HG02938 (cell line): ENCODE measurements around the gene STIM1.
A peak's percentile ranks its signal among the peaks of the same experiment; 100 is the strongest.
"Not testable (repeated sequence)": the region's sequence is repeated elsewhere in the genome, so short reads cannot be mapped to it uniquely, and the experiment has no call there.

Experiments
- ATAC-seq: cut with Tn5 transposase; IDR thresholded peaks from one replicate; pipeline ENCODE4 v1.9.1; 2021; ENCODE audit warnings: mild to moderate bottlenecking, moderate library complexity; ENCODE audit not compliant: unreplicated experiment

The STIM1 gene

GRCh38 chr11:3854977-3855807 lies at the start of gene STIM1:
TSS of gene STIM1 (plus strand) at chr11:3855664. CDS start at chr11:3856271, 607 bp downstream.
- peak; percentile 66 for ATAC-seq

GRCh38 chr11:3807909-3808860 lies 47.3 kb upstream of the STIM1 start, which contains the start of gene PGAP2:
TSS of gene PGAP2 (plus strand) at chr11:3808560. CDS start at chr11:3811260, 2,700 bp downstream.
- no peak for ATAC-seq

- peak; percentile 80 for ATAC-seq
Observed at GRCh38 chr11:3808861-3809623, 46.4 kb upstream of the STIM1 start.

- no peak for ATAC-seq
Observed at GRCh38 chr11:3809624-3809928, 45.9 kb upstream of the STIM1 start.

- no peak for ATAC-seq
Observed at GRCh38 chr11:3810446-3810845, 45.0 kb upstream of the STIM1 start.

GRCh38 chr11:3810951-3811350 lies 44.5 kb upstream of the STIM1 start:
- no peak for ATAC-seq

- not testable (repeated sequence) for ATAC-seq
Observed at GRCh38 chr11:3814832-3815231, 40.6 kb upstream of the STIM1 start.

- no peak for ATAC-seq
Observed at GRCh38 chr11:3815845-3816244, 39.6 kb upstream of the STIM1 start.

GRCh38 chr11:3816673-3817072 lies 38.8 kb upstream of the STIM1 start:
- ATAC-seq: no peak

GRCh38 chr11:3817181-3817800 lies 38.2 kb upstream of the STIM1 start:
- ATAC-seq: no peak

GRCh38 chr11:3820971-3821370 lies 34.5 kb upstream of the STIM1 start:
- ATAC-seq: no peak

GRCh38 chr11:3822312-3822711 lies 33.2 kb upstream of the STIM1 start:
- ATAC-seq: no peak

GRCh38 chr11:3823303-3823702 lies 32.2 kb upstream of the STIM1 start:
- ATAC-seq: no peak

GRCh38 chr11:3823762-3824506 lies 31.5 kb upstream of the STIM1 start:
- no peak for ATAC-seq

GRCh38 chr11:3824714-3825472 lies 30.6 kb upstream of the STIM1 start:
- ATAC-seq: peak; percentile 74

- ATAC-seq: no peak
Observed at GRCh38 chr11:3825473-3826154, 29.9 kb upstream of the STIM1 start.

- ATAC-seq: no peak
Observed at GRCh38 chr11:3826721-3827120, 28.7 kb upstream of the STIM1 start.

GRCh38 chr11:3827434-3828186 lies 27.9 kb upstream of the STIM1 start:
- no peak for ATAC-seq
